ENCODE data around the gene E2F3.

The E2F3 gene

DNA sequence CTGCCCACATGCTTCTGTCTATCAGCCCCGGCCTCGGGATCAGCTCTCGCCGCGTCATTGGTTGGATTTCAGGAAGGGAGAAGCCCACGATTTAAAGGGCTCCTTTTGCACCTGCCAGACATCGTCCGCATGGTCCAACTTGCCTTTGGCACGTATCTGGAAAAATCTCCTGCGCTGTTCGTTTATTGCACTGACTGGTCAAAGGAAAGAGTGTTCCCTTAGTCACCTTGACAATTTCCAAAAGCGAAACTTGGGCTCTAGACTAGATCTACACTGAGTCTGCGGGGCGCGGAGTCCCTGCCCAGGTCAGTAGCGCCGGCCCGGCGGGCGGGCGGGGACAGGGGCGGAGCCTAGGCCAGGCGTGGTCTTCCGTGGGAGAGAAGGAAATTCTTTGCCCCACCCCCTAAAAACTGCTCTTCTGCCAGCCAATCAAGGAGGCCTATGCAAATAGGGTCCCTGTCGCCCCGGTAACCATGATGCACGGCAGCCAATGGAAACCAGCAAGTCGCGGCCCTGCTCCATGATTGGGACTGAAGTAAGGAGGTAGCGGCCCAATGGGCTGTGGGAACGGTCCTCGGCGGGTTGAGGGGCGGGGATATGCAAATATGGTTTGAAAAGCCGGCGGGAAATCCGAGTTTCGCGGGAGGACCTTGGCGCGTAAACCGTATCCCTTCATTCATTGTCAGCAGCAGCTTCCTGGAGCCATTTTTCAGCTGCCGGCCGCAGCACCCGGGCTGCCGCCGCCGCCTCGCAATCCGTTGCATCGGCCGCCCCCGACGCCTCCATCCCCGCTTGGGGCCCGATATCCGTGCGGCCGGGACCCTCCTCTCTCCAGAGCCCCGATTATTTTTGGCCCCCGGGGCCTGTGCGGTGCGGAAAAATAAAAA, at the start of gene E2F3:
Gene E2F3 (plus strand): TSS at position 675 of the 887 bp plus-strand sequence. CDS start 354 bp downstream, outside the sequence.
- peak; percentile 88 to 96 (median 95) for DNase-seq (ENCODE audit: low read depth in 2 of 3, low spot score in 2 of 3)

GRCh38 chr6:20352346-20352745, 49.3 kb upstream of the E2F3 start:
- DNase-seq (ENCODE audit: low read depth in 2 of 3, low spot score in 2 of 3) = no peak

GRCh38 chr6:20353134-20353533, 48.5 kb upstream of the E2F3 start:
- no peak for DNase-seq (ENCODE audit: low read depth in 2 of 3, low spot score in 2 of 3)

- DNase-seq (ENCODE audit: low read depth in 2 of 3, low spot score in 2 of 3) = no peak
Observed at GRCh38 chr6:20354366-20354765, 47.3 kb upstream of the E2F3 start.

DNA sequence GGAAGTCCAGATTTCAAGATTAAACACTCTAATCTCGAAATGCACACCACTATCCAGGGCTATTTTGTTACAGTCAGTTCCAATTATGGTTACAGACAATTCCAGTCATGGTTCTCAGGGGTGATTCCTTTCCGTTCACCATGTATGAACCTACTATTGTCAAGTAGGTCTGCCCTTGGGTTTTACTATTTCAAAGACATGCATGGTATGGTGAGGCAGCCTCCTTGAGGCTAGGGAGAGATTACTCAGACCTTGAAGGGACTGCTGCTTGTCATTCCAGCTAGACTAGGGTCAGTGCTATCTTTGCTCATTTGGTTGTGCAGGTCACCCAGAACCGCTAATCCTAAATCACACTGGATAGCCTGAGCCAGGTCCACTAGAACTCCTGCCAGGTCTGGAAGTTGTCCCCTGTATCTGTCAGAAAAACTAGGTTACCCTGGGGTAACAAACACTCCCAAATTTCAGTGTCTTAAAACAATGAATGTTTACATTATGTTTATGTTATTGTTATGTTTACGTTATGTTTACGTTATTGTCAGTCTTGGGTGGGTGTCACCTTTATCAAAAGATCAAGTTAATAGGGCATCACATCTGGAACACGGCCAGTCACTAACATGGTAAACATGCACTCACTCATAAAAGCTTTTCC, 41.1 kb upstream of the E2F3 start:
- no peak for DNase-seq (ENCODE audit: low read depth in 2 of 3, low spot score in 2 of 3)

- DNase-seq (ENCODE audit: low read depth in 2 of 3, low spot score in 2 of 3) = no peak
Observed at GRCh38 chr6:20362623-20363022, 39.1 kb upstream of the E2F3 start.

GRCh38 chr6:20364327-20364726, 37.4 kb upstream of the E2F3 start:
- DNase-seq (ENCODE audit: low read depth in 2 of 3, low spot score in 2 of 3) = no peak

GRCh38 chr6:20365456-20365855, 36.2 kb upstream of the E2F3 start:
- no peak for DNase-seq (ENCODE audit: low read depth in 2 of 3, low spot score in 2 of 3)

GRCh38 chr6:20366082-20366830, 35.4 kb upstream of the E2F3 start:
- no peak for DNase-seq (ENCODE audit: low read depth in 2 of 3, low spot score in 2 of 3)

GRCh38 chr6:20367743-20368485, 33.8 kb upstream of the E2F3 start:
- no peak for DNase-seq (ENCODE audit: low read depth in 2 of 3, low spot score in 2 of 3)

DNA sequence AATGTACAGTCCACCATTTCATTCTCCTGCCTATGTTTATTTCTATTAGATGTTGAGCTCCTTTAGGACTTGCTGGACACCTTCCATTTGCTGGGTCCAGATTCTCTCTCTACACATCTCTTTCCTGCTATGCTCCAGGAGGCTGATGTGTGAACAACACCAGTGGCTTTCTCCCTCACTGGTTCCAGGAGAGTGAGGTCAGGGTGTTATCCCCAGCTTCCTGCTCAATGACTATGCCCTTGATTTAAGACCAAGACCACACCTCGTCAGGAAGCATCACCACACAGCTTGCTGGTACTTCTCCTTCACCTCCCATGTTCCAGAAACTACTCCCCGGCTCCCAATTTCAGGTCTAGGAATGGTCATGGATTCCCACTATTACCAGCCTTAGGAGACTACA, 31.3 kb upstream of the E2F3 start:
- DNase-seq (ENCODE audit: low read depth in 2 of 3, low spot score in 2 of 3) = no peak

GRCh38 chr6:20370801-20371200, 30.9 kb upstream of the E2F3 start:
- no peak for DNase-seq (ENCODE audit: low read depth in 2 of 3, low spot score in 2 of 3)

- no peak for DNase-seq (ENCODE audit: low read depth in 2 of 3, low spot score in 2 of 3)
Observed at GRCh38 chr6:20375436-20375835, 26.2 kb upstream of the E2F3 start.

DNA sequence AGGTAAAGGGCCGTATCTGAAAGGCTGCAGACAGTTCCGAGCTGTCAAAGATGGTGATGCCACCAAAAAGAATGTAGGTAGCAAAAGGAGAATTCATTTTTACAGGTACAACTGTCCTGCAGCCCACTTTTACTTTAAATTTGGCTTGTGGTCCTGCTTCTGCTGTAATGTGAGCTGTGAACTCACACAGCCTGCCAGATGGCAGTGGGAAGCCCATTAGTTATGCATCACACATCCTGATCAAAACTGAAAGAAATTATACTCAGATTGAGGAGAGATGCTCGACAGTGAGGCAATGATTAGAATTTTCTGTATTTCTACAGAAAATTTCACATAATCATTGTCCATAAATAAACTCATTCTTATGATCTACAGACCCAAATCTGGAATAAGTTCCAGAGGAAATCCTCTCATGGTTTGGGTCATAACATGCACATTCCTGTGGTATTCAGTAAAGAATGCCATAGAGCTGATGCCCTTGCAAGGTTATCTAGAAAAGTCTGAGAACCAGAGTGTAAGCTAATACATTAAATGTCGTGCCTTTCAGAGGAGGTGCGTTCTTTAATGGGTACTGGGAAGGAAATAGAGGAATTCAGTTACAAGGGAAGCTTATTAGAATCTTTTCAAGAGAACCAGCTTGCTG, 23.9 kb upstream of the E2F3 start:
- no peak for DNase-seq (ENCODE audit: low read depth in 2 of 3, low spot score in 2 of 3)

GRCh38 chr6:20379231-20379630, 22.4 kb upstream of the E2F3 start:
- no peak for DNase-seq (ENCODE audit: low read depth in 2 of 3, low spot score in 2 of 3)

- DNase-seq (ENCODE audit: low read depth in 2 of 3, low spot score in 2 of 3) = no peak
Observed at GRCh38 chr6:20386218-20386617, 15.5 kb upstream of the E2F3 start.

DNA sequence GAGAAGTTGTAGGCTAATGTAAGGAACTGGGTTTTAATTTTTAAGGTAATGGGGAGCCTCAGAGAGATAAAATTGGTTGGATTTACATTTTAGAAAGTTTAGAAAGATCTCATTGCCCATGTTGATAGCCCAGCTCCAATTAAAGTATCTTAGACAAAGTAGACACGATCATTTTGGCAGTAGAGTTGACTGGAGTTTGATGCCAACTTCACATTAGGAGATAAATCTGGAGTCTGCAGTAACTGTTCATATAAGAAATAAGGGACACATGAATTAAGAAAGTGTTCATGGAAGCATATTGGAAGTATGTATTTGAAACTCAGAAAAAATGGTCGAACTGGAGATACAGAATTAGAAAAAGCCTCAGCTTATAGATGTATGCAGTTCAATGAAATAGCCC, 12.6 kb upstream of the E2F3 start:
- no peak for DNase-seq (ENCODE audit: low read depth in 2 of 3, low spot score in 2 of 3)

- no peak for DNase-seq (ENCODE audit: low read depth in 2 of 3, low spot score in 2 of 3)
Observed at GRCh38 chr6:20393297-20393696, 8.4 kb upstream of the E2F3 start.

GRCh38 chr6:20399518-20399917, 2.2 kb upstream of the E2F3 start:
- no peak for DNase-seq (ENCODE audit: low read depth in 2 of 3, low spot score in 2 of 3)

DNA sequence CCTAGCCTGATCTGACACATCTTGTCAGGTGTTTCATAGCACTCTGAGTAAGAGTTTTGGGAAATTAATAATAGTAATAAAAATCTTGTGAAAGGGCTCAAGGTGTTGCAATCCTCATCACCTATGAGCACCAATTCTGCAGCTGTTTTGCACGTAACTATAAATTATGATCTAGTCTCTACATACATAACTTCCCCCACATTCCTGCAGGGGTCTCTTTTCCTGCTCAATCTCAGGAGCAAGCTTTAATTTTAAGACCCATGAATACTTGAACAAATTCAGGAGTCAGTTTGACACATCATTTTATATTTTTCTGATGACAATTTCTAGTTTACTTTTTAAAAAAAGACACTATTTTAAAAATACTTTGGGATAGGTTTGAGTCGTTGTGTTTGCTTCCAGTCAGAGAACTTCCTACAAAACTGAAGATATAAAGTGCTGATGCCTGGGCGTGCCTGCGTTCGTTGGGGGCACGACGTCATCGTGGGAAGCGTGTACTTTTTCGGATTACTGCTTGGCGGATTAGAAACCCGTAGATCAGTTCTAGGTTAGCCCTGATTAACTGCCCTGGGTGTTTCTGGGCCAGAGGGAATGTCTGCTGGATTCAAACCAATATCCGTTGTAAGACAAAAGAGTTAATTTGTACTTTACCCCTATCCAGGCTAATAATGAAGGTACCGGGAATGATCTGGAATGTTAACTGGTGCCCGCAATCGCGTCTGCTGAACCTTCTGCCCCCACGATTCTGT, 1.0 kb upstream of the E2F3 start:
- peak in 2 of 3 experiments; percentile 11 to 15 for DNase-seq (ENCODE audit: low read depth in 2 of 3, low spot score in 2 of 3)

All from activated CD8-positive, alpha-beta memory T cell treated with anti-CD3 and anti-CD28 coated beads for 48 hours (primary cell).